Stimulated activated CD4-positive, alpha-beta T cell treated with anti-CD3 and anti-CD28 coated beads, Interleukin-15, amount 100 ng/mL, for 1 hour (primary cell): ENCODE results near the gene MGMT.

ENCODE experiments used
- DNase-seq, 2 donors: peaks; one replicate each; pipeline ENCODE4 v3.0.0-alpha.2; 2020; ENCODE audit warnings: low read depth in 1 of 2, low spot score in 1 of 2

The MGMT gene

GRCh38 chr10:129615921-129616525 lies 149.0 kb downstream of the MGMT start:
- DNase-seq: no peak

GRCh38 chr10:129617768-129618167 lies 150.7 kb downstream of the MGMT start:
- DNase-seq: no peak

DNA sequence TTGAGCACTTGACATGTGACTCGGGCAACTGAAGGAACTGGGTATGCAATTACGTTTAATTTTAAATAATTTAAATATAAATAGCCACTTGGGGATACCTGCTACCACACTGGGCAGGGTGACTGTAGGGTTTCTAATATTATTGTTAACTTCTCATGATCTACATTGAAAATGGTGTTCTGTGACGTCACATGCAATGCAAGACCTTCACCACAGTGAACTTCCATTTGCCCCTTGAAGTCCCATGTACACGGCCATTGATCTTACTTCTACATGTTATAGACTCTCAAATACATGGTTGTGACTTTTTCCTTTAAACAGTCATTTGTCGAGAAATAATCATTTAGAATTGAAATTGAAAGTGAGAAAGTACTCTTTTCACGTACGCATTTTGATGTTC lies 154.0 kb downstream of the MGMT start:
- DNase-seq: no peak

- DNase-seq: no peak
Observed at GRCh38 chr10:129621693-129622092, 154.7 kb downstream of the MGMT start.

GRCh38 chr10:129622291-129622690 lies 155.2 kb downstream of the MGMT start:
- no peak for DNase-seq

- no peak for DNase-seq
Observed at GRCh38 chr10:129622736-129623135, 155.7 kb downstream of the MGMT start.

GRCh38 chr10:129624526-129624925 lies 157.5 kb downstream of the MGMT start:
- no peak for DNase-seq

DNA sequence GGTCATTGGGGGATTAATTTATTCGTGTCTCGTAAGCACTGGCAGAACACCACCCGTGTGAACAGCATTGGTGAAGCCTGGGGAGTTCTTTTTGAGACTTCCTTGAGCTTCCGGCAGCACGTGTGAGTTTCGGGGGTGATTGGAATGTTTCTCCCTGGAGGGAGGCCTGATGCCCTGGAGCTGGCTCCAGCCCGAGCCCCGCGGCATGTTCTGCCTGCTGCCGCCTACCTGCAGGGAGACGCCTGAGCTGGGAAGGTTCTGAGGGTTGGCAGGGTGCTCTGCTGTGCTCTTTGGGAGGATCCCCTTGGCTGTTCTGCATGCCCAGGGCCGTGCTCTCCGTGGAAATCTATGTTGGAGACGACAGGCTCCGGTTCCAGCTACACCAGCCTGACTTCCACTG lies 159.3 kb downstream of the MGMT start:
- DNase-seq: no peak

DNA sequence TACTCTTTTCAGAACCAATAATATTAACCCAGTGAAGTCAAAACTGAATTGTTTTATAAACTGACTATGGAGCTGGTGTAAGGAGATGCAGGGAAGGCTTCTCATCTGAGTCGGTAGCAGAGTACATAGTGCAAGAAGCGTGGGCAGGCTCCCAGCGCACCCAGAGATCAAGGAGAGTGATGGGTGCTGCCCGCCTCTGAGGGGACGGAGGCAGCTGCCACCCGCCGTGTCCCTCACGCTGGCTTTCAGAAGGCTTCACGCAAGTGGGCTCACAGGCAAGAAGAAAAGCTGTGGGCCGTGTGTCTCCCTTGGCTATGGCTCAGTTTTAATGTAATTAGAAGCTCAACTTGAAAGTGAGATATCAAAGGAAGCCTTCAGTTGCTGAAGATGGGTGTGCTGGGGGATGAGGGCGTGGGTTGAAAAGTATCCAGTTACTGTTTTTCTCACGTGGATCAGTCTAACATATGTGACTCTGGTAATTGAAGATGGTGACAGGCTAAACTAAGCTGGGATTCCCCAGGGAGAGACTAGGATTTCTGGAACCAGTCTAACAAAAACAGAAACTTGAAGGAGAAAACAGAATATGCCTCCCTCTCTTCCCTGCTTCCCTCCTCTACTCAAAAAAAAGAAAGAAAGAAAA lies 159.9 kb downstream of the MGMT start:
- no peak for DNase-seq

GRCh38 chr10:129627442-129627841 lies 160.4 kb downstream of the MGMT start:
- no peak for DNase-seq

- no peak for DNase-seq
Observed at GRCh38 chr10:129628823-129629222, 161.8 kb downstream of the MGMT start.

DNA sequence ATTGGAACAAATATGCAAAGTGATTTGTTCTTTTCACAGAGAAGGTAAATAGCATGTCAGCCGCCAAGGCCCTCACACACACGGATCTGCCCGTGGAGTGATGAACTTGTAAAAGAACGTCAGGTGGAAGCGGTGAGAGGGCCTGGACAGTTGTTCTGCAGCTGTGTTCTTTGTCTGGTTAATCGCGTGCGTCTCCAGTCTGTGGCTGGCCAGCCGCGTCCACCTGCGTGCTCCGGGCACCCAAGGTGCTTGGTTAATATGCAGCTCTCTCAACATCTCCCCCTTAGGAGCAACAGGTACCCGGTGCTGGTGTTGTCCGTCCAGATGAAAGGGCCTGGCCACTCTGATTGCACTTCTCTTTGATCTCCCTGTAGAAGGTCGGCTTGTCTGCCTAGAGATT lies 162.9 kb downstream of the MGMT start:
- no peak for DNase-seq

GRCh38 chr10:129631006-129631405 lies 164.0 kb downstream of the MGMT start:
- no peak for DNase-seq

GRCh38 chr10:129631870-129632623 lies 165.0 kb downstream of the MGMT start:
- DNase-seq: no peak

- no peak for DNase-seq
Observed at GRCh38 chr10:129637010-129637409, 170.0 kb downstream of the MGMT start.

DNA sequence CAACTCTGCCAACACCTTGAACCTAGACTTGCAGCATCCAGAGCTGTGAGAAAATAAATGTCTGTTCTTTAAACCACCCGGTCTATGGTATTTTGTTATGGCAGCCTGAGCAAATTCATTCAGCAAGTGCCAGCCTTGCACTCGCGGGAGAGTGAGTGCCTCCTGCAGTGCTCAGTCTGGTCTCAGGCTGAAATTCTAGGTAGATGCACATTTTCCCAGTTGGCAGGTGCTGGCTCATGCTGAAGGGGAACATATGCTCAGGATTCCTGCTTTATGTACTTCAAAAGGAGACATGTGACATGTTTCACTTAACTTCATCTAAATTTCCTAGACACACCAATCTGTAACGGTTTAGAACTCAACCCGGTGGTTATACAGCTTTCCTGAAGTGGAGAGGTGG lies 170.8 kb downstream of the MGMT start:
- no peak for DNase-seq

DNA sequence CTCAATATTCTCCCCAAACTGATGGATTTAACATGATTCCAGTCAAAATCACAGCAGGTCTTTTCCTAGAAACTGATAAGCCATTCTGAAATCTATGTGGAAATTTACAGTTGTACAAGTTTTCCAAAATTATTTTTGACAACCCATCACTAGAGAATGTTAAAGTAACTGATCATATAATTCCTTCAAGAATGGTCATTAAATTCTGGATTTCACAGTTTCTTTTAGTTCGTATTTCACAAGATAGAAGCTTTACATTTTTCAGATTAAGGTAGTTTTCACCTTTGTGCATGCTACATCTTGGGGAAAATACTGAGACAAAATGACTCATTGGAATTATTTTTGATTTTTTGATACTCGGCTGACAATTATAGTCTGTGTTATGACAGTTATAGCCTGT lies 174.3 kb downstream of the MGMT start:
- no peak for DNase-seq

GRCh38 chr10:129641982-129642381 lies 174.9 kb downstream of the MGMT start:
- no peak for DNase-seq

DNA sequence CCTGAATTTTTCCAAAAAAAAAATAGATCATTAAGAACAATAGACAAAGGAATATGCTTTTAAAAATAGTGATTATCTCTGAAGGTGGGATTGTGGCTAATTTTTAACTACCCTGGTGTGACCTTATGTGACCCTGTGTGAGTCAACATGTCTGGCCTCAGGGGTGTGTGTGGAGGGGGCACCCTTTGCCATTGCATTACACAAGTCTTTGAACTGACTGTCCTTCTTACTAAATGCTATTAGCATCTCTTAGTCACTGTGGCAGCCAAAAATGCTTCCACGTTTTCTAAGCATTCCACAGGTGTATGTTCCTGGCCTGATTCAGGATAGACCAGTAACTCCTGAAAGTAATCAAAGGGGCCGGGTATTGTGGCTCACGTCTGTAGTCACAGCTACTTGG lies 175.4 kb downstream of the MGMT start:
- no peak for DNase-seq

- DNase-seq: no peak
Observed at GRCh38 chr10:129643266-129643665, 176.2 kb downstream of the MGMT start.

DNA sequence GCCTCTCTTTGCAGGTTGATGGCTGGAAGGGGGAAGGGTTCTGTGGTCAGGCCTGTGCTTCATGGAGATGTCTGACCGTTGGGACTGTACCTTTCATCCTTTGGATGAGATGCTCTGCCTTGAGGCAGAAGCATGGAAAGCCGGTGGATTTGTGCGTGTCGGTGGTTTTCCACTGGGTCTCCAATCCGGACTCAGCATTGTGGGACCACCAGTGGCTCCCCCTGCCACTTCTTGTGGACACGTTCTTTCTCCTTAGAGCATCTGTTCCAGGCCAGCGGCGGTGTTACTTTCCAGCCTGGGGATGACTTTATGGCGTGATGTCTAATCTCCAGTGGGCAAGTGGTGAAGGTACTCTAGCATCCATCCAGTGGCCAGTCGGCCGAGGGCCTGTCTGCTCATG lies 178.4 kb downstream of the MGMT start:
- DNase-seq: no peak

GRCh38 chr10:129646973-129647372 lies 179.9 kb downstream of the MGMT start:
- DNase-seq: no peak

DNA sequence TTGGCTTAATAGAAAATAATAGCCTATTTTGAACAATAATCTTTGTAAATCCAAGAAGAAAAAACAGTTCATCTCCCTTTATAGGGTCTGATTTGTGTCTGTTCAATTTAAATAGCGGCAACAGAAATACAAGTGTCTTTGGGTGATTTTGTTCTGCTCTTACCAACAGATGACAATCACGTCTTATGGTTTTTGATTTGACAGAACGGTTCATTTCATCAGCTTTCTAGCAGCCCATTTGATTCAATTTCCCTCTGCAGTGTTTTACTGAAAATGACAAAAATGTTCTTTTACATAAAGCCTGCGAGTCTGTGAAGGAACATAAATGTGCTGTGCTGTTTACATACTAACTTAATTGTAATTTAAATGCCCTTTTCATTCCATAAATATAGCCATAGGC lies 180.5 kb downstream of the MGMT start:
- DNase-seq: no peak
